Fibroblast of mammary gland (primary cell): ENCODE results near the gene CA10.

Source experiments
- DNase-seq: peaks from one replicate; pipeline ENCODE4 v3.0.0-alpha.2; 2010; ENCODE audit warnings: low read depth
- H3K4me3 ChIP-seq: 2 replicates; pipeline ENCODE4 v1.5.1; 2011; ENCODE audit warnings: low read depth, mild to moderate bottlenecking, low read length, moderate library complexity; ENCODE audit not compliant: control insufficient read depth
- TF ChIP-seq, protein P1 (sequence below): conservative IDR thresholded peaks from 2 replicates; pipeline ENCODE4 v1.5.1; 2011; ENCODE audit warnings: low read depth, low read length, inconsistent platforms; ENCODE audit not compliant: control insufficient read depth, insufficient read depth

CA10 gene

DNA sequence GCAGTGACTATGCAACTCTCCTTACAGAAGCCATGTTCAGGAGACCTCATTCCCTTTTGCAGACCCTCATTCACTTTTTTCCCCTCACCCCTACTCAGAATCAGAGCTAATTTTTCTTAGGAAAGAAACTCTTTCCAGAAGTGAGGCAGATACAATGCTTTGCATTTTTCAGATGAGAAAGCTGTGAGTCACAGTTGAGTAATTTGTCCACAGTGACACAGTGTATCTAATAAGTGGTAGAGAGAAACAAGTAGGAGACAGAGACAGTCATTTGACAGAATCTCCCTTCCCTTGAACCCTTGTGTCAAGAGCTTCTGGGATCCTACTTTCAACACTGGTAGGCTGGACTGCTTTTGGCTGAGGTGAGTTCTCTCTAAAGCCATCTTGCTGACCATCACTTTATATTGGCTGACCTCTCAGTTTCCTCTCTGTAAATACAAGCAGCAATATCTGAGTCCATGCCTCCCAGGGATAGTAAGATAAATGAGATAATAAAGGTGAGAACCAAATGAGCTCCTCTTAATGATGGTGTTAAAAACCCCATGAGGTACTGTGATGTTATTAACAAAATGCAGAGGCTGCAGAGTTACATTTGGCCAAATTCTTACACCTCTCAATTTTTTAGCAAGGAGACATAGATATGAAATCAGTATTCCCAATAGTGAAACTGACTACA lies 130.8 kb downstream of the CA10 start:
- H3K4me3 ChIP-seq = no peak overlapping the region
- DNase-seq = peak; percentile 58
- TF ChIP-seq, protein P1, sequence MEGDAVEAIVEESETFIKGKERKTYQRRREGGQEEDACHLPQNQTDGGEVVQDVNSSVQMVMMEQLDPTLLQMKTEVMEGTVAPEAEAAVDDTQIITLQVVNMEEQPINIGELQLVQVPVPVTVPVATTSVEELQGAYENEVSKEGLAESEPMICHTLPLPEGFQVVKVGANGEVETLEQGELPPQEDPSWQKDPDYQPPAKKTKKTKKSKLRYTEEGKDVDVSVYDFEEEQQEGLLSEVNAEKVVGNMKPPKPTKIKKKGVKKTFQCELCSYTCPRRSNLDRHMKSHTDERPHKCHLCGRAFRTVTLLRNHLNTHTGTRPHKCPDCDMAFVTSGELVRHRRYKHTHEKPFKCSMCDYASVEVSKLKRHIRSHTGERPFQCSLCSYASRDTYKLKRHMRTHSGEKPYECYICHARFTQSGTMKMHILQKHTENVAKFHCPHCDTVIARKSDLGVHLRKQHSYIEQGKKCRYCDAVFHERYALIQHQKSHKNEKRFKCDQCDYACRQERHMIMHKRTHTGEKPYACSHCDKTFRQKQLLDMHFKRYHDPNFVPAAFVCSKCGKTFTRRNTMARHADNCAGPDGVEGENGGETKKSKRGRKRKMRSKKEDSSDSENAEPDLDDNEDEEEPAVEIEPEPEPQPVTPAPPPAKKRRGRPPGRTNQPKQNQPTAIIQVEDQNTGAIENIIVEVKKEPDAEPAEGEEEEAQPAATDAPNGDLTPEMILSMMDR = no peak

DNA sequence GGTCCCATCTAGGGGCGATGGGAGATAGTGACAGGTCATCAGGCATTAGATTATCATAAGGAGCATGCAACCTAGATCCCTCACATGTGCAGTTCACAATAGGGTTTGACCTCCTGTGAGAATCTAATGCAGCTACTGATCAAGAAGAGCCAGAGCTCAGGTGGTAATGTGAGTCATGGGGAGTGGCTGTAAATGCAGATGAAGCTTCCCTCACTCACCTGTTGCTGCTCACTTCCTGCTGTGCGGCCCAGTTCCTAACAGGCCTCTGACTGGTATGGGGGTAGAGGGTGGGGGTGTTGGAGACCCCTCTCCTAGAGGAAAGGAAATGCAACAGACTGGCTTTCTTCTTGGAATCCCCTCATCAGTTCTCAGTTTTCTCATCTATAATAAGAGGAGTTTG lies 131.4 kb downstream of the CA10 start:
- DNase-seq = no peak
- TF ChIP-seq, protein P1 = no peak
- H3K4me3 ChIP-seq = no peak overlapping the region

DNA sequence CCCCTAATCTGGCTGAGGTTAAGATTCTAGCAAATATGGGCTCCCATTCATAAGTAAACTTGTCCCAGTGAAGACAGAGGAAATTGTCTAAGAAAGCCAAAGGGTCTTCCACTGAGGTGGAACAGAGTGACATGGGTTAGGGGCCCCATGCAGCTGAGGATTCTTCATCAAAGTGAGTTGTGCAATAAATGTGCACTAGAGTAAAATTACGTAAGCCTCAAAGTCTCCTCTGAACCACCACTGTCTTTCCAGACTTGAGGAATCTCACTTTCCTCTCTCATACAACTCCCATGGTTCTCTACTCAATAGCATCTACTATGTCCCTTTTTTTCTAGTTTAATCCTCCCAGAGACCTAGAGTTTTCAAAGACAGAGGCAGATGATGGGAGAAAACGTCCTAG lies 132.4 kb downstream of the CA10 start:
- H3K4me3 ChIP-seq = no peak overlapping the region
- DNase-seq = no peak
- TF ChIP-seq, protein P1 = no peak

DNA sequence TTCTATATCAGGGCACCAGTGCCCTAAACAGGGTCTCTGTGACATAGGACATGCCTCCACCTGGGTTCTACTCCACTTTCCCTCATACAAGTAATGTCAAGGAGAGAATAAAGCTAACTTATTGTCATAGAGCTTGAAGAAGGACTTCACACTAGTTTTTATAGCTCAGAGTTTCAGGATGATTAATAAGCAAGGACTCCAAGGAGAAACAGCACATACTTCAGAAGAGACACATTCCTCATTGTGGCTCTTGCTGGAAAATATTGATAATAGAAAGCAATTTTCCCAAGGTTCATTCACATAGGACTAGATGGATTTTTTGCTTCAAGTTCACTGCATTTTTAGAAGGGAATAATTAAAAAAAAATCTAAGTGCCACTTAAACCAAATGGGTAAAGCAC lies 133.3 kb downstream of the CA10 start:
- no peak for DNase-seq
- no peak overlapping the region for H3K4me3 ChIP-seq

DNA sequence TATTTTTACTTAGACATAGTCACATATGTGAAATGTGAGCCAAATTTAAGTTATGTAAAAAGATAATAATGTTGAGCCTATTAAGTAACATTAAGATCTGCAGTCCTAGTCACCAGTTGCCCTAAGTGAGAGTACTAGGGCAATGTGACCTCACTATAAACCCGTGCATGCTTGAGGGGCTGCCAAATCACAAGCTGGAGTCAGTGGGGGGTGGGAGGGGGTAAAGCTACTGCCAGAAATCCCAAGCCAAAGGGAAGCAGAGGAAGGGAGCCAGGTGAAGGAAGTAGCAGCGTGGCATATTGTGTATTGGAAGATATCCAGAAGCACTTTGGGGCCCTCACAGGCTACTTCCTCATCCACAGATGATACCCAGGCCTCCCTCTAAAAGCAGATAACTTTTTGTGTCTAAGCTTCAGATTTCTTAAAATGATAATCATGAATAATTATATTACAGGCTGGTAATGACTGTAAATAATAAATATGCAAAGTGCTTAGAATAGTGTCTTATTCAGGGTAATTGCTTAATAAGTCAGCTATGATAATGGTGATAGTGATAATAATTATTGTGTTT lies 134.1 kb downstream of the CA10 start:
- TF ChIP-seq, protein P1 = no peak
- no peak for DNase-seq

More for the DNA sequence above, 133.3 kb downstream of the CA10 start:
- TF ChIP-seq, protein P1 = no peak

DNA sequence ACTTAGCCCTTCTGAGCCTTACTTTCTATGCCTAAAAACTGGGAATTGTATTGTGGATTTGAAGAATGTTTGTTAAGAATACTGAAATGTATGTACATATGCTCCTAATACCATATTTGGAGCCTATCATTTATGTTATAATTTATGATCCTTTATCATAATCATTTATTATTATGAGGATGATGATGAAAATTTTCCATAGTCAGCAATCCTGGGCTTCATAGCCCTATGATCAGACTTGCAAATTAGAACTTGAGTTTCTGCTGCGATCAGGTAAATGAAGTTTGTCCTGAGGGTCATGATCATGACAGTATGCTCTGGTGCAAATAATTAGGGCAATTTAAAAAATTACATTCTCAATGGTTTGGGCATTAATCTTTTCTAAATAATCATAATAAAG lies 147.4 kb downstream of the CA10 start:
- H3K4me3 ChIP-seq = no peak overlapping the region
- TF ChIP-seq, protein P1 = no peak
- DNase-seq = no peak

More for the DNA sequence above, 134.1 kb downstream of the CA10 start:
- no peak overlapping the region for H3K4me3 ChIP-seq
